ENCODE results near the gene MAPK11. TPM values are rescaled to one million over a fixed set of nuclear protein-coding genes. Genes with fewer than 3 reads are reported as not detected.
A peak's percentile ranks its signal among the peaks of the same experiment; 100 is the strongest.

The MAPK11 gene
- total RNA-seq, 1 donor from 2014 or later, result 11.7 TPM

DNA sequence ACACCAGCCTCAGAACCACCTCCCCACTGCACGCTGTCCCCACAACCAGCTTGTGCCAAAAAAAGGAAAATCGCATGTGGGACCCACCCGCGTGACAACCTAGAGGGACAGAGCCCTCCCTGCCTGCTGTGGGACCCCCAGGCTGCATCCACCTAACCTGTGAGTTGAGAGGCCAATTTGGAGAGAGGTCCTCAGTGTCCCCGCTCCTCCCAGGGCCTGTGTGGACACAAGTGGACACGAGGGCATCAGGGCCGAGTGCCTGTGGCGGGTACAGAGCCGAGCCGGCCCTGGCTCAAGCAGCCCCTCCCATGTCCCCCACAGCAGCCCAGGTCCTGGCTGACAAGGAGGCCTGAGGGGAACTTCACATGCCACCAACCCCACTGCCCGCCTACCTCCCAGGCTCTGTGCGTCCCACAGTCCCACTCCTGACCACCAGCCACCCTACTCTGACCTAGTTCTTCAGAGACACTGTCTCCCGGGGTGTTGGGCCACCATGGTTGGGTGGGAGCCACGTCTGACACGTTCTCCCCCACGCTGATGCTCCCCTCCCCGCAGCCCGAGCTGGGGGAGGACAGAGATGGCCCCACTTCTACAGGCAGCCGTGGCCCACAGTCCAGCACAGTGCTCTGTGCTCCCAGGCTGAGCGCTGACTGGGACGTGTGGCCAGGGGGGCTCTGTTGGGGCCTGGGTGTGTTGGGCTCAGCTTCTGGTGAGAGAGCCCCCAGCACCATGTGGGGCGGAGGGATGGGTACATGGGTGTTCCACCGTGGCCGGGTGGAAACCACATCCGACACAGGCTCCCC lies 50.2 kb downstream of the MAPK11 start:
- no peak for DNase-seq (ENCODE audit: low spot score)
- intact Hi-C loops (cut with DNase I), result no loop called here

DNA sequence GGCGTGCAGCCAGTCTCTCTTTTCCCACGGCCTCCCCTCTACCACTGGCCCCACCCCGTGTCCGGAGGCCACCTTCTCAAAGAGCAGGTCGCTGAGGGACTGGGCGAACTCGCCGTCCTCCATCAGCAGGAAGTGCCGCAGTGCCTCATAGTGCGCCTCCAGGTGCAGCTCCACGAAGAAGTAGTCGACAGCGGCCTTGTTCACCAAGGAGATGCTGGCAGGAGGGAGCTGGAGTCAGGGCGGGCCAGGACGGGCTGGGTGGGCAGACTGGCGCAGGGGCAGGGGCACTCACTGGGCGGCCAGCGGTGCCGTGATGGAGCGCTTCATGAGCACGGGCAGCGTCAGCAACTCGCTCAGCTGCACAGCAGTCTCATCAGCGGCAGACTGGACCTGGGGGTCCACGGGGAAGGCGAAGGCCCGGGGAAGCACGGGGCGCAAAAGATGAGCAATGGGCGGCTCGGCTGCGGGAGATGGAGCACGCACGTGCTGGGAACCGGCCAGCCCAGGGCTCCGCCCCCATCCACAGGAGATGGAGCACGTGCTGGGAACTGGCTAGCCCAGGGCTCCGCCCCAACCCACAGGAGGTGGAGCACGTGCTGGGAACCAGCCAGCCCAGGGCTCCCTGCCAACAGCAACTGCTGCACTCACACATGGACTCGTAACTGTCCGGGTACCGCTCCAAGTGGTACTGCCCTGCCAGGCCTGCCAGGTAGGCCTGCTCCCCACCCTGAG lies 51.0 kb downstream of the MAPK11 start:
- peak; percentile 88 for DNase-seq (ENCODE audit: low spot score)
- intact Hi-C loops (cut with DNase I), result no loop called here

DNA sequence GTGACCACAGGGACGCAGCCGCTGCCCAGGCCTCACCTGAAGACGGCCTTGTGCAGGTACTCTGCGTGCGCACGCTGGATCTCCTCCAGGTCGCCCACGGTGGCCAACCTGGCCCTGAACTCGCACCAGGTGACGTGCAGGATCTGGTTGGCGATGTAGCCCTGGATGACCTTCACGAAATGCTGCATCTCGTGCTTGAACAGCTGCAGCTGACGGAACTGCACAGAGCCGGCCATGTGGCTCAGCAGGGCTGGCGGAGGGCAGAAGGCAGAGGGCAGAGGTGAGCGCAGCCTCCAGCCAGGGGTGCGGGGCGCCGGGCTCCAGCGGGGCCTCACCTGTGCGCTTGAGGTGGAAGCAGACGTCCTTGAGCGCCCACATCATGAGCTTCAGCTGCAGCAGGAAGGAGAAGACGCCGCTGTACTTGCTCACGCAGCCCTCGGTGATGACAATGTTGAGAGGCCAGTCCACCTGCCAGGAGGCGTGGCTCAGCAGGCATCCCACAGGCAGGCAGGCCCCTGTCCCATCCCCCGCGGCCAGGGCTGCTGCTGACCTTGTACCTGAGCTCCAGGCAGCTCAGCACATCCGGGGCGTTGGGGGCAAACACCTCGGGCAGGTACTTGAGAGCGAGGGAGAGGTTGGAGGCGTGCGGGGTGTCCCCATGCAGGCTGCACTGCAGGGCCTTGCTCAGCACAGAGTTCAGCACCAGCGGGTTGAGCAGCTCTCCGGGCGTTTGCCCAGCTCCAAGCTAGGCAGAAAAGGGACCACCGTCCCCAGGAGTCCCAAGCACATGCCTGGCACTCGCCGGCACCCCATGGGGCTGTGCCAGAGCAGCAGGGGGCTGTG lies 51.8 kb downstream of the MAPK11 start:
- no peak for DNase-seq (ENCODE audit: low spot score)
- intact Hi-C loops (cut with DNase I), result no loop called here

DNA sequence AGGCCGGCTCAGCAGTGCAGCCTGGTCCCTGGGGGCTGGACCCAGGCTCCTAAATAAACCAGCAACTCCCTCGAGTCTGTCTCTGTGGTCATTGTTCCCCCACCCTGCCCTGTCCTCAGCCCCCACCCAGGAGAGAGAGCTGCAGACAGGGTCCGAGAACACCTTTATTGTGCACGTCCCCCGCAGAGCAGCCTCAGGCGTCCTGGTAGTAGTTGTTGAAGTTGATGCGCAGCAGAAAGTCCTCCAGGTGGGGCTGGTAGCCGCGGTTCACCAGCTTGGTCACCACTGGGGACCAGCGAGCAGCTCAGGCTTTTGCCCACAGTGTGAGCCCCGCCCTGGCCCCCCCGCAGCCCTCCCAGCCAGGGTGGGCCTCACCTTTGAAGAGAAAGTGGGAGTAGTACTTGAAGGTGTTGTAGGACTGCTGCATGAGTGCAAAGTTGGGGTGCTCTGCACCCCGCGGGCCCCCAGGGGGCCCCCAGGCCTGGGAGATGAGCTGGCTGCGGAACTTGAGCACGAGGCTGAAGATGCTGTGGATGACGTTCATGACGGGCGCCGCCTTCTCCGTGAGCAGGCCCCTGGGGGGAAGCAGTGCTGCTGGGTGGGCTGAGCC lies 52.5 kb downstream of the MAPK11 start:
- no peak for DNase-seq (ENCODE audit: low spot score)
- intact Hi-C loops (cut with DNase I), result no loop called here

DNA sequence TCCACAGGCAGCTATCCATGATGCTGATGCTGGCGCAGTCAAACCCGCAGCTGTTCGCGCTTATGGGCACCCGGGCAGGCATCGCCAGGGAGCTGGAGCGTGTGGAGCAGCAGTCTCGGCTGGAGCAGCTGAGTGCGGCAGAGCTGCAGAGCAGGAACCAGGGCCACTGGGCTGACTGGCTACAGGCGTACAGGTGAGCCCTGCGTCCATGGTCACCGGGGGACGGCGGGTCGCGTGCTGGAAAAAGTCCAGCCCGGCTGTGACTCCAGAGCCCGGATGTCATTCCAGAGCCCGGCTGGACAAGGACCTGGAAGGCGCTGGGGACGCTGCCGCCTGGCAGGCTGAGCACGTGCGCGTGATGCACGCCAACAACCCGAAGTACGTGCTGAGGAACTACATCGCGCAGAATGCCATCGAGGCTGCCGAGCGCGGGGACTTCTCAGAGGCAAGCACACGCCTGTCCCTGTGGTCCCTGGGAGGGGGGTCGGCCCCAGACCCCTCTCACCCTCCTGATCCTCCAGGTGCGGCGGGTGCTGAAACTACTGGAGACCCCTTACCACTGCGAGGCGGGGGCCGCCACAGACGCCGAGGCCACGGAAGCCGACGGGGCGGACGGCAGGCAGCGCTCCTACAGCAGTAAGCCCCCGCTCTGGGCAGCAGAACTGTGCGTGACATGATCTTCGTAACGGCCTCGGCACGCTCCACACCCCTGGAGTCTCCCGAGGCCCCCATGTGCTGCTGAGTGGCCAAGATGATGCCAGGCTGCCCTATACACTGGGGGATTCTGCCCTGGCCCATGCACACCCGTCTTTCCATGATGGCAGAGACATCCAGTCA lies 53.3 kb downstream of the MAPK11 start:
- no peak for DNase-seq (ENCODE audit: low spot score)
- intact Hi-C loops (cut with DNase I), result no loop called here

DNA sequence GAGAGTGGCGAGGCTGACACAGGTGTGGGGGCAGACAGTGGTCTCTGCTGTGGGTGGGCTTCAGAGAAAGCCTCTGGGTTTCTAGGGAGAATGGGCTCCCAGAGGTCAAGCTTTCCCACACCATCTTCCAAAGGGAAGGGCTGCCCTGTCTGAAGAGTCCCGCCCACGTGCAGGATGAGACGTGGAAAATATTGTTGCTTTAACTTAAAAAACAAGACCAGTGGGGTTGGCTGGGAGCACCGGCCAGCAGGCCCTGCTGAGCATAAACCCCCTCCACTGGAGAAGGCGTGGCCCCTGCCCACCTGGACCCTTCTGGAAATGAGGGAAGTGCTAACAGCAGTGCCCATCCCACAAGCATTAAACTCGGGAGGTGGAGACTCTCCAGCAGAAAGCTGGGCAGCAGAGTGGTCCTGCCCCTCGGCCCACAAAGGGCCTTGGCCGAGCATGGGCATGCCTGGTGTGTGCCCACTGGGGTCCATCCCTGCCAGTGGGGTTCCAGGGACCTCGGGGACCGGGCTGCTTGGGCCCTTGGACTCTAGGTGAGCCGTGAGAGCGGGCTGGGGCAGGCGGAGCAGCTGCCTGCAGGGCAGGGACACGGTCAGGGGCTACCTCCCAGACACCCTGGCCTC lies 54.0 kb downstream of the MAPK11 start:
- no peak for DNase-seq (ENCODE audit: low spot score)
- intact Hi-C loops (cut with DNase I), result no loop called here

DNA sequence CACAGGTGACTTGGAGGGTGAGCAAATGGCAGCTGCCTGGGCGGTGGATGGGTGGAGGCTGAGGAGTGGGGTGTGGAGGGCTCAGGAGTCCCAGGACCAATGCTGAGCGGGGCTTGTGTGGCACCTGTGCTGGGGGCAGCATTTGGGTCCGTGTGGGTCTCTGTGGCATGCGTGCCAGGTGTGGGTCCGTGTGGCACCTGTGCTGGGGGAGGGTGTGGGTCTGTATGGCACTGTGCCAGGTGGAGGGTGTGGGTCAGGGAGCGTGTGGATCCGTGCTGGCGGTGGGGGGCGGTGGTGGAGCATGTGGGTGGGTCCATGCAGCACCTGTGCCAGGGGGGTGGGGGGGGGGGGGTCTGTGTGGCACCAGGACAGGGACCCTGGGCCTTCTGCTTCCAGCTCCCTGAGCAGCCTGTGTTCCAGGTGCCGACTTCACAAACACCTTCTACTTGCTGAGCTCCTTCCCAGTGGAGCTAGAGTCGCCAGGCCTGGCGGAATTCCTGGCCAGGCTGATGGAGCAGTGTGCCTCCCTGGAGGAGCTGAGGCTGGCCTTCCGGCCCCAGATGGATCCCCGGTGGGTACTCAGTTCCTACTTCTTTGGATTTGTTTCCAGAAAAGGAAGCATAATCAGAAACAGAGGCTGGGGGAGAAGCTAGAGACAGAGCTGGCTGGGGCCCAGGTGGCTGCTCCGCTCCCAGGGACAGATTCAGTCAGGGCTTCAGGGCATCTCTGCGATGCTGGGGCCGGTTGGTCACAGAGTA lies 54.7 kb downstream of the MAPK11 start:
- DNase-seq (ENCODE audit: low spot score), result no peak
- intact Hi-C loops (cut with DNase I), result no loop called here

Other genes with a start within 250 kb of the MAPK11 start
- gene TTLL8, start 212.1 kb downstream of the MAPK11 start, total RNA-seq, result not detected
- gene MLC1, start 185.0 kb downstream of the MAPK11 start, total RNA-seq, result 0.13 TPM
- 0.46 TPM for gene MOV10L1, start 180.4 kb downstream of the MAPK11 start, total RNA-seq
- gene PANX2, start 99.6 kb downstream of the MAPK11 start, total RNA-seq, result 0.30 TPM
- 20.1 TPM for gene TRABD, start 84.5 kb downstream of the MAPK11 start, total RNA-seq
- gene SELENOO, start 69.4 kb downstream of the MAPK11 start, total RNA-seq, result 12.7 TPM
- 22.8 TPM for gene TUBGCP6, start 25.4 kb downstream of the MAPK11 start, total RNA-seq
- gene HDAC10, start 19.1 kb downstream of the MAPK11 start, total RNA-seq, result 13.1 TPM
- gene MAPK12, start 8.7 kb downstream of the MAPK11 start, total RNA-seq, result 32.5 TPM
- gene PLXNB2, start 37.3 kb upstream of the MAPK11 start, total RNA-seq, result 85.7 TPM
- gene DENND6B, start 56.6 kb upstream of the MAPK11 start, total RNA-seq, result 2.8 TPM
- gene PPP6R2, start 72.9 kb upstream of the MAPK11 start, total RNA-seq, result 37.1 TPM
- 63.5 TPM for gene SBF1, start 204.7 kb upstream of the MAPK11 start, total RNA-seq
- gene ADM2, start 211.2 kb upstream of the MAPK11 start, total RNA-seq, result 0.13 TPM
- gene MIOX, start 216.5 kb upstream of the MAPK11 start, total RNA-seq, result not detected
- 28.7 TPM for gene LMF2, start 237.3 kb upstream of the MAPK11 start, total RNA-seq
- 25.1 TPM for gene NCAPH2, start 237.8 kb upstream of the MAPK11 start, total RNA-seq

Measured in cardiac septum (tissue), 1 donor.